WI38 (cell line): ENCODE measurements around the gene MYO1E.
"Not testable (repeated sequence)": the region's sequence is repeated elsewhere in the genome, so short reads cannot be mapped to it uniquely, and the experiment has no call there.

Experiments
- H3K4me3 ChIP-seq: 2 replicates; pipeline ENCODE4 v1.5.1; 2011; ENCODE audit warnings: low read depth, mild to moderate bottlenecking, control low read depth, low read length
- TF ChIP-seq, protein P1 (sequence below): IDR thresholded peaks from 2 replicates; pipeline ENCODE4 v1.5.1; 2012; ENCODE audit warnings: low read depth, mild to moderate bottlenecking, control low read depth, low read length

Gene MYO1E

DNA sequence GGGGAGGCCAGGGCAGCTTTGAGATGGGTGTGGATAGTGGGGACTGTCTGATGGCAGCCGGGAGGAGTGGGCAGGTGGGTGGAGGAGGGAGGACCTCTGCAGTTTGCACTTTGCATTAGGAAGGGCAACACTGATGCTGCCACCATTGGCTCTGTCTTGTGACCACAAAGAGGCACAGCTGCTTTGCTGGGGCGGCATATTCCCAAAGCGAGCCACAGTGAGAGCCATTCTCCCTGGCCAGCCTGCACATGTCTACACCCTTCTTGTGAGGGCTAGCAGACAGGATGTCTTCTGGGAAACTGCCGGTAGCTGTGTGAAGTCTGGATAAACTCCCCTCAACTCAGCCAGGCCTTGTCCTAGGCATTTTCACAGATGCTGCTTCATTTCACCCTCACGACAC is 229.4 kb downstream of the MYO1E start:
- H3K4me3 ChIP-seq = no peak overlapping the region
- TF ChIP-seq, protein P1, sequence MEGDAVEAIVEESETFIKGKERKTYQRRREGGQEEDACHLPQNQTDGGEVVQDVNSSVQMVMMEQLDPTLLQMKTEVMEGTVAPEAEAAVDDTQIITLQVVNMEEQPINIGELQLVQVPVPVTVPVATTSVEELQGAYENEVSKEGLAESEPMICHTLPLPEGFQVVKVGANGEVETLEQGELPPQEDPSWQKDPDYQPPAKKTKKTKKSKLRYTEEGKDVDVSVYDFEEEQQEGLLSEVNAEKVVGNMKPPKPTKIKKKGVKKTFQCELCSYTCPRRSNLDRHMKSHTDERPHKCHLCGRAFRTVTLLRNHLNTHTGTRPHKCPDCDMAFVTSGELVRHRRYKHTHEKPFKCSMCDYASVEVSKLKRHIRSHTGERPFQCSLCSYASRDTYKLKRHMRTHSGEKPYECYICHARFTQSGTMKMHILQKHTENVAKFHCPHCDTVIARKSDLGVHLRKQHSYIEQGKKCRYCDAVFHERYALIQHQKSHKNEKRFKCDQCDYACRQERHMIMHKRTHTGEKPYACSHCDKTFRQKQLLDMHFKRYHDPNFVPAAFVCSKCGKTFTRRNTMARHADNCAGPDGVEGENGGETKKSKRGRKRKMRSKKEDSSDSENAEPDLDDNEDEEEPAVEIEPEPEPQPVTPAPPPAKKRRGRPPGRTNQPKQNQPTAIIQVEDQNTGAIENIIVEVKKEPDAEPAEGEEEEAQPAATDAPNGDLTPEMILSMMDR = no peak

DNA sequence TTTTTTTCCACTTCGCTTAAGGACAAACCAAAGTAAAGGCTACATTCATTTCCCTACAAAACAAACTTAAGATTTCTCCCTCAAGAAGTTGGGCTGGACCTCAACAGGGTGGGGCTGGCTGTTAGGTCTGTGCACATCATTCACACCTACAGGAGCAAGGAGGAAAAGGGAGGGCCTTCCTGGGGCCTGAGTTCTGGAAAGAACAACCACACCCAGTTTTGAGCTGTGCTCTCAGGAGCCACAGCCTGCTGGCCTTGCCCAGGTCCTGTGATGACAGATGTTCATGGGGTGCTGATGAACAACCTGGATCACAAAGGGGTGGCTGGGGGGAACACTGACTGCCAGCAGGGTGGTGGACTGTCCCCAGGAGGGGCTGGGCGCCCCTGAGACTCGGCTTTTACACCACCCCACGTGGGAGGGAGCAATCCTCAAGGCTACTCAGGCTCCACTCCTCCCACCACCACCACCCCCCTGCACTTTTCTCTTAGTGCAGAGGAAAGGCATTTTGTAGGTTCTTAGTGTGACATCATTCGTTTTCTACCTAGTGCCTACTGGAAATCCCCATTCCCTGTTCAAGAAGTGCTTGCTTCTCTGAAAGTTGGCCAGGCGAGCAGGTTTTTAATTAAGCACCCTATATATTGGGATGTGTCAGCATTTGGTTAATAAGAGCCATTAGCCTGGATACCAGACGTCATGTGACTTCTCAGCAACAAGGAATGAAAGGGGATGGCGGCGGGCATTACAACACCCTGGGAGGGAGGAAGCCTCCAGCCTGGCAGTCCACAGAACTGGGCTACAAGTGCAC is 232.0 kb downstream of the MYO1E start:
- TF ChIP-seq, protein P1 = no peak
- no peak overlapping the region for H3K4me3 ChIP-seq

DNA sequence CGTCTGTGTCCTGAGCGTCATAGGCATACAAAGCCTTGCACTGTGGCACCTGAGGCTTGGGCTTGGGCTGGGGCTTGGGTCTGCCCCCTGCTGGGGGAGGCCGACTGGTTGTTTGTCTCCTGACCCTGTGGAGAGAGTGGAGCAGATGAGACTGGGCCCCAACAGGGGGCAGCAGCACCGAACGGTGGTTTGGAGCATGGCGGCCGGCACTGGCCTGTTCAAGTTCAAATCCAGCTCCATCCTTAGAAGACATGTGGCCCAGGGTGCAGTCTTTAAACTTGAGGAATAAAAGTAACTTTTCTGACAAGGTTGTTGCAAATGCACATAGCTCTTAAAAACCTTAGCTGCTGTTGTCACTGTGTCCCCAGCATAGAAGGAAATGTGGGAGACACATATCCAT is 234.4 kb downstream of the MYO1E start:
- TF ChIP-seq, protein P1 = peak; percentile 52

DNA sequence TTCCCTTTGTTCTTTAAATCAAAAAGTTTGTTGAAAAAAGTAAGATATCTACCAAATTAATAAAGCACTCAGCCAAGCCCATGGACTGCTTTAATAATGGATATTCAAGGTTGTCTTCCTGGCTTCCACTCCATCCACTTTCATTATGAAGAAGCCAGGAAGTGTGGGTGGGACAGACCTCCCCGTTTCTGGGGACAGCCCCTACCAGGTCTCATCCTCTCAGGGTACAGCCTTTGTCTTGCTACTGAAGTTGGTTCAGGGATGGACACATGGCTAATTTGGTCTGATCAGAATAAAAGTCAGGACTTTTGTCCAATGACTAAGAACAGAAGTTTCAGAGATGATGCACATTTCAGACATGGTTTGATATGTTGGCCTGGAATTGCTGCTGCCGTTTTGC is 235.1 kb downstream of the MYO1E start:
- H3K4me3 ChIP-seq = no peak overlapping the region
- TF ChIP-seq, protein P1 = no peak

More for the DNA sequence above, 234.4 kb downstream of the MYO1E start:
- no peak overlapping the region for H3K4me3 ChIP-seq

DNA sequence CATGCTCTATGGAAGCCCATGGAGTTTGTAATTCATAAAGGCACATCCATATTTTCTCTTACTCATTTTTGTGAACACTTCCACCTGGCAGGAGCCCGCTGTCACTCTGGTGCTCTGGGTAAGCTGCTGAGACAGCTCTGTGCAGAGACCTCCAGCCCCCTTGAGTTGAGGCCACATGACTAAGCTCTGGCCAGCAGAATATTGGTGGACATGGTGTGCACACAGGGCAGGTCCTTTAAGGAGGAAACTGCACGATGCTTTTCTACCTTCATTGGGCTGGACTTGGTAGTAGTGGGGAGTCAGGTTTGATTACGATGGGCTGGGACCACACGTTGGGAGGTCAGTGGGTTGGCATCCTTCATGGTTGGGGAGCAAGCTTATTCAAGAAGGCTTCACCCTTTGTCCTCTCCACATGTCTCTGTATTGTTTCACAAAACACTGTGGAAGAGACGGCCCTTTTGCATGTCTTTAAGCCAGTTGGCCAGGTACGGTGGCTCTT is 238.7 kb downstream of the MYO1E start:
- TF ChIP-seq, protein P1 = no peak
- no peak overlapping the region for H3K4me3 ChIP-seq

DNA sequence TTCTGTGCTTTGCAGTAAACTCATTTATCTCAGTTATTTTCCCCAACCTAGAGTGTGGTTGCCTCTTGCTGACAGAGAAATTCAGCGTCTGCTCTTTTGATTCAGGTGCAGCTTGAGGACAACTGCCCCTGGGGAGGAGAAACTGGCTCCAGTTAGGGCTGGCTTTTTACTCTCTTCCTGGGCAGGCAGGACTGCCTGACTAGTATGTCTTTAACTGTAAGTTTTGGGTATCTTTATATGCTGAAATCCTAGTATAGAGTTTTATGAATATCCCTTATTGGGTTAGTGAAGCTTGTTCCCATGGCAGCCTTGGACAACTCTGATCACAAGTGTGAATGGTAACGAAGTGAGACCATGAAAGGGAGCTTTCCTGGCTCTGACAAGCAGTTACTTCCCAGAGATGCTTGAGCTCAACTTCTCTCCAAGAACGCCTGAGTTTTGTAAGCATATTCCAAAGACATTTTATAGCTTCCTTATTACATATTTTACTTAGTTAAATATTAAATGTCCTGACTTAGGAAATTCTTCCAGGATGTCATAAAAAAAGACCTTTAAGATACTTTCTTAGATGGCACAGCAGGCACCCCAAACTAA is 240.6 kb downstream of the MYO1E start:
- H3K4me3 ChIP-seq = no peak overlapping the region
- TF ChIP-seq, protein P1 = no peak

DNA sequence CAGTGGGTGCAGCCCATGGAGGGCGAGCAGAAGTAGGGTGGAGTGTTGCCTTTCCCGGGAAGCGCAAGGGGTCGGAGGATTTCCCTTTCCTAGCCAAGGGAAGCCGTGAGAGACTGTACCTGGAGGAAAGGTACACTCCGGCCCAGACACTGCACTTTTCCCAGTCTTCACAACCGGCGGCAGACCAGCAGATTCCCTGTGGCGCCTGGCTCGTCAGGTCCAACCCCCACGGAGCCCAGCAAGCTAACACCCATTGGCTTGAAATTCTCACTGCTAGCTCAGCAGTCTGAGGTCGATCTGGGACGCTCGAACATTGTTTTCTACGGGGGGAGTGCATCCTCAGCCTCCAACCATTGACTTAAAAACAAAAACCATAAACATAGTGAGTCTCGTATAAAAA is 241.2 kb downstream of the MYO1E start:
- TF ChIP-seq, protein P1 = no peak
- no peak overlapping the region for H3K4me3 ChIP-seq

DNA sequence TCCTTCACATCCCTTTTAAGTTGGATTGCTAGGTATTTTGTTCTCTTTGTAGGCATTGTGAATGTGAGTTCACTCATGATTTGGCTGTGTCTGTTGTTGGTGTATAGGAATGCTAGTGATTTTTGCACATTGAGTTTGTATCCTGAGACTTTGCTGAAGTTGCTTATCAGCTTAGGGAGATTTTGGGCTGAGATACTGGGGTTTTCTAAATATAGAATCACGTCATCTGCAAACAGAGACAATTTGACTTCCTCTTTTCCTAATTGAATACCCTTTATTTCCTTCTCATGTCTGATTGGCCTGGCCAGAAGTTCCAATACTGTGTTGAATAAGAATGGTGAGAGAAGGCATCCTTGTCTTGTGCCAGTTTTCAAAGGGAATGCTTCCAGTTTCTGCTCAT is 245.4 kb downstream of the MYO1E start:
- not testable (repeated sequence) for H3K4me3 ChIP-seq

DNA sequence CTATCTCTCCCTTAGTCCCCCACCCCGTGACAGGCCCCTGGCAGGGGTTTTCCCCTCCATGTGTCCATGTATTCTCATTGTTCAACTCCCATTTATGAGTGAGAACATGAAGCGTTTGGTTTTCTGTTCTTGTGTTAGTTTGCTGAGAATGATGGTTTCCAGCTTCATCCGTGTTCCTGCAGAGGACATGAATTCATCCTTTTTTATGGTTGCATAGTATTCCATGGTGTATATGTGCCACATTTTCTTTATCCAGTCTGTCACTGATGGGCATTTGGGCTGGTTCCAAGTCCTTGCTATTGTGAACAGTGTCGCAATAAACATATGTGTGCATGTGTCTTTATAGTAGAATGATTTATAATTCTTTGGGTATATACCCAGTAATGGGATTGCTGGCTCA is 247.0 kb downstream of the MYO1E start:
- not testable (repeated sequence) for H3K4me3 ChIP-seq
